ENCODE results near the gene SRSF10.
"Not testable (repeated sequence)": the region's sequence is repeated elsewhere in the genome, so short reads cannot be mapped to it uniquely, and the experiment has no call there.

SRSF10 gene

DNA sequence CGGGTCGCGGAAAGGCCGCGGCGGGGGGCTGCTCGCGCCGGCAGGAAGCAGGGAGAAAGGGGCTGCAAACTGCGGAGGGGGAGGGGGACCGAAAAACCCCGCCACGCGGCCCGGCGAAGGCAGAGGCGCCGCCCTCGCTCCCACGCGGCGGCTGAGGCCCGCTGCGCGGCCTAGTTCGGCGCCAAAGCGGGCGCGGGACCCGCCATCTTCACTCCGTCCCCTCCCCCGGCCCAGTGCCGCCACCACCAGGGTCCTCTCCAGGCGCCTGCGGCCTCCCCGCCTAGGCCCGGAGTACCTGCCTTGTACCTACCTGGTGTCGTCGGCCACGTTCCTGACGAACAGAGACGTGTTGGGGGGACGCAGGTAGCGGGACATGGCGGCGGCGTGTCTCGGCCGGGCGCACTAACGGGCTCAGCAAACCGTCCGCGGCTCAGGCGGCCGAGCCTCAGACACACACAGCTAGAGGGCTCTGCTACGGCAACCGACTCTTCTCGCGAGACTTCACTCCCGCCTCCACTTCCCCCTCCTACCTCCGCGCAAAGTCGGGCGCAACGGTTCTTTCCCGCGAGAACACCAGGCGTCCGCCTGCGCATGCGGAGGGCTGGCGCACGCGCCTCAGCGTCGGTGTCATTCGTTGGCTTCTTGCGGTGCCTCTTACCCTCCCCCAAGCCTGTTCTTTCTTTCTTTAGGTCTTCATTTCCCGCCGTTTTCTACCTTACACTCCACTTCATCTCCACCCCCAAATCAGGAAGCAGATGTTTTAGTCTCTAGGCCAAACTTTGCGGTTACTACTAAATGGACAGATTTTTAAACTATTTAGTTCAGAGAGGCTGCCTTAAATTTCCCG is at the start of gene SRSF10:
TSS of gene SRSF10 (minus strand) at position 447 of the 847 bp plus-strand sequence. CDS start at position 375, 72 bp downstream.
- peak; percentile 95 to 98 (median 96) for DNase-seq (ENCODE audit: low read depth in 2 of 3, low spot score in 1 of 3)

DNA sequence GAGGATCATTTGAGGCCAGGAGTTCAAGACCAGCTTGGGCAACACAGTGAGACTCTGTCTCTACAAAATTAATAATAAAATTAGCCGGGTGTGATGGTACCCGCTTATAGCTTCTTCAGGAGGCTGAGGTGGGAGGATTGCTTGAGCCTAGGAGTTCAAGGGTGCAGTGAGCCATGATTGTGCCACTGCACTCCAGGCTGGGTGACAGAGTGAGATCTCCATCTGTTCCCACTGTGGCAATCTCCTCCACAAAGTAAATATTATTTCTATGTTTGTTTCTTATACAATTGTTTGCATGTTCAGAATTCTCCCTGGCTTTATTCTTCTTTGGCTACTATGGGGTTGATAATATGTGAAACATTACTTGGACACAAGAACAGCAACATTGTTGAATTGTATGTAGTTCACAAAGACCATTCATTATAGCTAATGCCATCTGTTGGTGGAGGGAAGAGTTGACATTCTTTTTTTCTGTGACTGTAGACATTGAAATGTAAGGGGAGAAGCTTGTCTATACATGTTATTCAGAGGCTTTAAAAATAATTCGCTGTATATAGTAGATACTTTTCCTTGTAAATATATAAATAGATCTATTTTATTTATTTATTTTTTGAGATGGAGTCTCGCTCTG is 47.8 kb upstream of the SRSF10 start:
- DNase-seq (ENCODE audit: low read depth in 2 of 3, low spot score in 1 of 3), result no peak

DNA sequence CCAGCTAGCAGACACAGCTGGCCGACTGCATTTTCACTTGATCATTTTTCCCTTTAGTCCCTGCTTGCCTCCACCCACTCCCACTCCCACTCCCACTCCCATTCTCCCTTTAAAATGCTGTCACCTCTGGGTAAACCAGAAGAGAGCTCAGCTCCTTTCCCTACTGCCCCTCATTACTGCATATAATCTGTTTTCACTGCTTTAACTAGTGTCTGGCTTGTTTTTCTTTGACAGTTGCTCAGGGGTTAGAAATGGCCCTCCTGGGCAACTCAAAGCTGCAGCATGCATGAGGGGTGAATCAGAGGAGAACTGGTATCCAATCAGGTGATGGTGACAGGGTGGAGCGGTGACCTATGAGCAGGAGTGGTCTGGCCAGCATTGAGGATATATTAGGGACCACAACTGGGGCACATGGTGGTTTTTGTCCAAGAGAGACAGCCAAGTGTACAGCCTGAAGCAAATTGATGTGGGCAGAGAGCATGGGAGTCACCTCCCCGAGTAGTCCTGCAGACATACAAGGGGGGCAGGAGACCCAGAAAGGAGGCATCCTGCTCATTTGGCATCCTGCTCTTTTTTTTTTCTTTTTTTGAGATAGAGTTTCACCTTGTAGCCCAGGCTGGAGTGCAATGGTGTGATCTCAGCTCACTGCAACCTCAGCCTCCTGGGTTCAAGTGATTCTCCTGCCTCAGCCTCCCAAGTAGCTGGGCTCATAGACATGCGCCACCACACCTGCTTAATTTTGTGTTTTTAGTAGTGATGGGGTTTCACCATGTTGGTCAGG is 42.6 kb upstream of the SRSF10 start:
- DNase-seq (ENCODE audit: low read depth in 2 of 3, low spot score in 1 of 3), result no peak

DNA sequence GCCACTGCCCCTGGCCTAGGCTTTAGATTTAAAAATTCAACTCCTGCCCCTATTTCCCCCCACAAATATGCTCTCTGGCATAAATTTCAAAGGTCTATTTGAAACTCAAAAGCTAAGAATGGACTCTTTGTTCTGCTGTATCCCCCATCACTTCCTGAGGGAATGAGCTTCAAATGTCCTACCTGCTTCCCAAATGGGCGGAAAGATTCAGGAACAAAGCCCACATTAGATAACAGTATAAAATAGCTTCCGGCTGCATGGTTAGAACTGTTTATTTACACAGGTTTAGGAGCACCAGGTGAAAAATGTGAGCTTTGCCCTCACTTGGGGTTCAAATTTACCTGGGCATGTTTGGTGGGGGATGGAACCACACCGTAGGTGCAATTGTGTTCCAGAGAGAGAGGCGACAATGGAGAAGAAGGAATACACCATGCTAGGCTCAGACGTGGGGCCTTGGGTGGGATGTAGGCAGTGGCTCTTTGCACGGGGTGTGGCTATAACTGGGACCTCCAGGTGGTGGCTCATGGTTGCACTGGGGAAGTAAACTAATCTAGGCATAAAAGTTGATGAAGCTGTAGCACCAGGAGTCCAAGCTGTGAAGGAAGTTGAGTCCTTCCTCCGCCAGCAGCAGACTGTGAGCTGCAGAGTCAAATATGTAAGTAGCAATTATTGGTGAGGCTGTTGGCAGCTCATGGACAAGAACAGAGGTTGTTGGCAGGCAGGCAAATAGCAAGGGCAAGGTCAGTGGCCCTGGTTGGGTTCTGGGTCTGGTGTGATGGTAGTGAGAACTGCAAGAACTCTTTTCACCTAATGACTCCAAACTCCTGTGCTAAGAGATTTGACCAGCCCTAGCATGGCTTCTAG is 41.5 kb upstream of the SRSF10 start:
- DNase-seq (ENCODE audit: low read depth in 2 of 3, low spot score in 1 of 3), result no peak

DNA sequence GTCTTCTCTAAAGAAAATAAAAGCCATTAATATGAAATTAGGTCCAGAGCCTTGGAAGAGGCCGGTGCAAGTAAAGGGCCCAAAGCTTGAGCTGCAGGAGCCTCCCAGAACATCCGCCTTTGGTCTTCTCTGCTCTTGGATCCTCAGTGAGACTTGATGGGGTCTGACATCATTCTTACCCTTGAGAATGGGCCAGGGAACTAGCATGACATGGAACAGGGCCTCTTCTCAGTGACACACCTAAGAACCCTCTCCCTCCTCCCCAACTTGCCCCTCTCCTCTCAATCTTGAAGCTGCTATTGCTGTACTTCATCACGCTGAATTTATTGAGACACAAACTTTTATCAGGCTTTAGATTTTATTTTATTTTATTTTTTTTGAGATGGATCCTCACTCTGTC is 40.3 kb upstream of the SRSF10 start:
- DNase-seq (ENCODE audit: low read depth in 2 of 3, low spot score in 1 of 3), result no peak

DNA sequence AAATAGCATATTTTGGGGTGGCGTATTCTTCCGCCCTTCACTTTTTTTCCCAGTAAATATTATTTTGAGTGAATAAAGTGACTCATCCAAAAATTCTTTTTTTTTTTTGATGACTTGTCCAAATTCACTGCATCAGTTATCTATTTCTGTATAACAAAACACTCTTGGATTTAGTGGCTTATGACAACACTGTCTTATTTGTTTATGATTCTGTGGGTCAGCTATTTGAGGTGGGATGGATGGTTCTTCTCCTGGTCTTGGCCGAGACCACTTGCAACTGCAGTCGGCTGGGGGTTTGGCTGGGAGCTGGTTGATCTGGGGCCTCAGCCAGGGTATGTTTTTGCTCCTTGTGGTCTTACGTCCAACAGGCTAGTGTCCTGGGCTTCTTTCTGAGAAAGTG is 39.9 kb upstream of the SRSF10 start:
- DNase-seq (ENCODE audit: low read depth in 2 of 3, low spot score in 1 of 3), result no peak

DNA sequence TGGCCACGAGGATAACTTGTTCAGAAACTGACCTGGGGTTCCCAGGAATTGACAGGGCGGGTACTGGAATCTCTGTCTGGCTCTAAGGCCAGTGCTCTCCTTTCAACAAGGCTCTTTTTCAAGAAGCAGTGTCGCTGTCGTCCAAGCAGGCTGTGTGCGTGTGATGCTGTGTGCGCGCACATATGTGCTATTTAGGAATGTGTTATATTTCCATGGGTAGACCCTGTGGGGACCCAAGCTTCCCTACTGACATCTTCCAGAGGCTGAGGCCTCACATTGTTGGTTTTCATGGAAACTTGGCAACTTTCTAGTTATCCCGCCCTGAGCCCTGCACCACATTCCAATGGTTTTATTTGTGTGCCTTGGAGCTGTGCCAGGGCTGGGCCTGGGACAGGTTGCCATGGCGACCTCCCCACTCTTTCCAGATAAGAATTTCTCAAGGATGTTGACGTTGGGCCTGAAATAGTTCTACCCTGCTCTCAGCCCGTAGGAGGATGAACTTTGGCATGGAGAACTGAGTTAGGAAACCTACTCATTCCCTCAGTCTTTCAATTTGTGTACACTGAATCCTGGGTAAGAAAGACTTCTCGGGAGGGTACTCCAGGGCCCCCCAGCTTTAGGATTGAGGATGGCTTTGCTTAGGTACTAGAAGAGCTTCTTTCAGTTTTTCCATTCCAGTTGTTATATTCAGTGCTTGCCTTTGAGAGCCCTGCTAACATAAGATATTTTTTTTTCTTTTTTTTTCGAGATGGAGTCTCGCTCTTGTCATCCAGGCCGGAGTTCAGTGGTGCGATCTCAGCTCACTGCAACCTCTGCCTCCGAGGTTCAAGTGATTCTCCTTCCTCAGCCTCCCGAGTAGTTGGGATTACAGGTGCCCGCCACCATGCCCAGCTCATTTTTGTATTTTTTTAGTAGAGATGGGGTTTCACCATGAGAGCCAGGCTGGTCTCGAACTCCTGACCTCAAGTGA is 38.8 kb upstream of the SRSF10 start:
- DNase-seq (ENCODE audit: low read depth in 2 of 3, low spot score in 1 of 3), result no peak

DNA sequence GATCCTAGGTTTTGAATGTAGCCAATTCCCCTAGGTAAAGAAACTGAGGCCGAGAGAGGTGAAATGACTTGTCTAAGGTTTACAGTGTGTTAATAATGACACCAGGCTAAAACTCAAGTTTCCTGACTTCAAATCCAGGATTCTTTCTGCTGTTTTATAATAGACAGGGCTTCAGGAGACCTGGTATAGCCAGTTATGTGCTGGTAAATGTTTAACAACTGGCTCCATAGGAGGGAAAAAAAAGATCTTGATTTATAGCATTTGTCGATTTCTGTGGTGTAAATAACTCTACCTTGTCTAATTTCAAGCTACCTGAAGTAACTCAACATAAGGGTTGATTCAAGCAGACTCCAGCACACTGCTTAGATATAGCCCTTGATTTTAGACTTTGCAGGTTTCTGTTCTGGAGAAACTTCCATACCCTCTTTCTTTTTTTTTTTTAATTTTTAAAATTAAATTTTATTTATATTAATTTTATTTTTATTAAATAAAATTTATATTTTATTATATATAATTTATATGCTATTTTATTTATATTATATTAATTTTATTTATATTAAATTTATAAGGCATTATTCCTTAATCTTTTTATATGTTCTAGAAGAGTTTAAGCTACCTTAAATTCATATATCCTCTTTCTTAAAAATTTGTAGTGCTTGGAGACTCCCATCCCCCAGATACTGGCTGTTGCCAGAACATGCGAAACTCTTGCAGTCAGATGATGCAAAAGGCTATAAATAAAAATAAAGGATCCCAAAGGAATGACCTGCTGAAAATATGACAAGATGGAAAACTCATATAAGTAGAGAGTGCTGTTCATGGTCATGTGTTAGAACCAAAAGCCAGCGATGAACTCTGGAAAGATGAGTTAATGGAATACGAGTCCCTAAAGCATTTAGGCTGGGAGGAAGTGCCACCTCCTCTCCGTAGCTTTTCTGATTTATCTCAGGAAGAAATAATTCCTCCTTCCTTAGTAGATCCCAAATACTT is 35.4 kb upstream of the SRSF10 start:
- DNase-seq (ENCODE audit: low read depth in 2 of 3, low spot score in 1 of 3), result no peak

DNA sequence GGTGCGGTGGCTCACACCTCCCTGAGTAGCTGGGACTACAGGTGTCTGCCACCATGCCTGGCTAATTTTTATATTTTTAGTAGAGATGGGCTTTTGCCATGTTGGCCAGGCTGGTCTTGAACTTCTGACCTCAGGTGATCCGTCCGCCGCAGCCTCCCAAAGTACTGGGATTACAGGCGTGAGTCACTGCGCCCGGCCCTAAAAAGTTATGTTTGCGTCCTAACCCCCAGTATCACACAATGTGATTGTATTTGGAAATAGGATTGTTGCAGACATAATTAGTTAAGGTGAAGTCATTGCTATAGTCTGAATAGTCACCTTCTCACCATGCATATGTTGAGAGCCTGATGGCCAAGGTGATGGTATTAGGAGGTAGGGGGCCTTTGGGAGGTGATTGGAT is 32.8 kb upstream of the SRSF10 start:
- not testable (repeated sequence) for DNase-seq (ENCODE audit: low read depth in 2 of 3, low spot score in 1 of 3)

DNA sequence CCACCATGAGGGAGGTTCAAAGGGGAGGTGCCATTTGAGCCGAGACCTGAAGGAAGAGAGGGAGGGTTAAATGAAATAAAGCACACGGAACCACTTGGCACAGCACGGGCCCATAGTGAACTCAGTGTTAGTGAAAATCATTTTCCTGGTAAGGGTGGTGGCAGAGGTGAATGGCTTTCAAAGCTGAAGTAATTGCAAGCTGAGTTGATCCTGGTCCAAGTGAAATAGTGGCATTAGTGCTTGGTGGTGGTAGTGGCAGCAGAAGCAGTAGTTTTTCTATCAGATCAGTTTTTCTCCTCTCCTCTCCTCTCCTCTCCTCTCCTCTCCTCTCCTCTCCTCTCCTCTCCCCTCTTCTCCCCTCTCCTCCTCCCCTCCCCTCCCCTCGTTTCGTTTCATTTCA is 30.5 kb upstream of the SRSF10 start:
- no peak for DNase-seq (ENCODE audit: low read depth in 2 of 3, low spot score in 1 of 3)

DNA sequence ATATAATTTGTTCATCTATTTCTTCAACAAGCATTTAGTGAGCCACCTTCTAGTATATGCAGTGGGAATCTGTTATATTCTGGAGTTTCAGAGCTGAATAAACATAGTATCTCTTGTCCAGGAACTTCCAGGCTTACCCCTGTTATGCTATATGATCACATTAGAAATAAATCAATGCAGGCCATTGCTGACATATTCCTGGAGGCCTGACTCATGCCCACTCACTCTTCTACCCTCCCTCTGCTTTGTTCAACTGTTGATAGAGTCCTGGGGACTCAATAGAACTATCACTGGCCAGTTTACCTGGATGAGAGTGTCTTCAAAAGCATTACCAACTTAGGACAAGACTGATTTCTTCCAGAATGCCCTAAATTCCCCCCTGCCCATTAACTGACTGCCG is 29.3 kb upstream of the SRSF10 start:
- DNase-seq (ENCODE audit: low read depth in 2 of 3, low spot score in 1 of 3), result no peak

DNA sequence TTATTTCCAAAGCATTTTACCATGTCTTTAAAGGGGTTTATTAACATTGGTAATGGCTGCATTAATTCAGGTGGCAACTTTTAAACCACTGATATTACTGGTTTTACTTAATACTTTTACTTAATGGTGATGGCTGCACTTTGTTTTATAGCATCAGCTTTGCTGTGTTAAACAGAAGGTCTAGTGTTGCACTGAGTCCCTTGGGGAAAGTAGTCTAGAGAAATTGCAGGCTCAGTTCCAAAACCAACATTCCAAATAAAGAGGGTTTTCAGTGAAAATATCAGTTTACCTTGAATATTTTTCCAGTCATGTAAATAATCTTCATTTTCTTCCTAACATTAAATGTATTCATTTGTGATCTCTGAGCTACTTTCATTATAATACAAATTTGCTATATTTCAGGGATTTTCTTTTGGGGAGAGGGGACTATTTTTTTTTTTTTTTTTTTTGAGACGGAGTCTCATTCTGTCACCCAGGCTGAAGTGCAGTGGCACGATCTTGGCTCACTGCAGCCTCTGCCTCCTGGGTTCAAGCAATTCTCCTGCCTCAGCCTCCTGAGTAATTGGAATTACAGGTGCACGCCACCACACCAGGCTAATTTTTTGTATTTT is 28.6 kb upstream of the SRSF10 start:
- not testable (repeated sequence) for DNase-seq (ENCODE audit: low read depth in 2 of 3, low spot score in 1 of 3)

DNA sequence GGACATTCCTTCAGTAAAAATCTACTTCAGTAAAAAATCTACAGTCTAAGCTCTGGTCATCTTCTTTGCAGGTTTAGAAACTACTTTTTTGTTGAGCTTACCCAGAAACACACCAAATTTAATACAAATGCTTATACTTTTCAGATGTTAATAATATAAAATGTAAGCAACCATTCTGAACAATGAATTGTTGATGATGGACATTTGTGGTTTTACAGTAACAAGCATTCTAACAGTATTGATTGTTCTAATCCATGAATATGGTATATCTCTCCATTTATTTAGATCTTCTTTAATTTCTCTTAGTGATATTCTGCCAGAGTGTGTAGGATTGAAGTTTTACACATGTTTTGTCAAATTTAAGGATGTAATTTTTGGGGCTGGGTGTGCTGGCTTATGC is 27.0 kb upstream of the SRSF10 start:
- DNase-seq (ENCODE audit: low read depth in 2 of 3, low spot score in 1 of 3), result no peak

DNA sequence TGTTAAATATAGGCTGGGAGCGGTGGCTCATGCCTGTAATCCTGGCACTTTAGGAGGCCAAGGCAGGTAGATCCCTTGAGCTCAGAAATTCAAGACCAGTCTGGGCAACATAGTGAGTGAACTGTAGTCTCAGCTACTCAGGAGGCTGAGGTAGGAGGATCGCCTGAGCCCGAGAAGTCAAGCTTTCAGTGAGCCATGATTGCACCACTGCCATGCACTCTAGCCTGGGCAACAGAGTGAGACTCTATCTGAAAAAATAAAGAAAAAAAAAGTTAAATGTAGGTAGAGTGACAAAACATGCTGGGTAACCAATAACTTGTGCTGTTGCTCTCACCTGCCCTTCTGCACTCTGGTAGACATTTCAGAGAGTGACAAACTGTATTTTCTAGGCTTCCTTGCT is 25.0 kb upstream of the SRSF10 start:
- no peak for DNase-seq (ENCODE audit: low read depth in 2 of 3, low spot score in 1 of 3)

DNA sequence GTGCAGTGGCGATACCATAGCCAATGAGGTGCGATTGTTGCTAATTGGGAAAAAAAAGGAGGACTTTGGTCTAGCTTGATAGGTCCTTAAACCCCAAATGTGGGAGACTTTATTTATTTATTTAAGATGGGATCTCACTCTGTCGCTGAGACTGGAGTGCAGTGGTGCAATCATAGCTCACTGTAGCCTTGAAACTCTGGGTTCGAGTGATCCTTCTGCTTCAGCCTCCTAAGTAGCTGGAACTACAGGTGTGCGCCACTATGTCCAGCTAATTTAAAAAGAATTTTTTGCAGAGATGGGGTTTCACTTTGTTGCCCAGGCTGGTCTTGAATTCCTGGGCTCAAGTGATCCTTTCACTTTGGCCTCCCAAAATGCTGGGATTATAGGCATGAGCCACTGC is 24.0 kb upstream of the SRSF10 start:
- DNase-seq (ENCODE audit: low read depth in 2 of 3, low spot score in 1 of 3), result no peak

DNA sequence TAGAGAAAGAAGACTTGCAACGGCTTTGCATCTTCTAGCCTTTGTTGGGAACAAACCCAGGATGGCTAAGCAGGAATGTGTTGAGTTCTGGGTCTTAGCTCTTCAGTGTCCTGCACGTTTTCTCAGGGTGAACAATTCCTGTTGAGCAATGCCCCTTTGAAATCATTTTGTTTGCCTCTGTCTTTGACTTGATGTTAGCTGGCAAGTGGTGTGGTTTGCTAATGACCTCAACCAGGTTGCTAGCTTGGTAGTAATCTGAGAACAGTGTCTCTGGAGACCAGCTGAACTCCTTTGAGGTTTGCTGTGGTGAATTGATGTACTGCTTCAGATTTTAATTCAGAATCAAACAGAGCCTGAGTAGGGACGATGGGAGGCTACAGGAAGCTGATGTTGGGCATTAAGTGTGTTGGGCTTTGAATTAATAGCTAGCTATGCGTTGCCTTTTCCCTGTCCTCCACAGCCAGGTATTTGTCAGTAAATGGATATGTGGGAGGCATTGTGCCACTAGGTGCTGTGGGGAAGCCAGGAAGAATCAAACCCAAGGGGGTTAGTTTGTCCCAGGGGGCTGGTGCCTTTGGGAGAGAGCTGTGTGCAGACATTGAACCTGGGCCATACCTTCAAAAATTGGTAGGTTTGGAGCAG is 23.3 kb upstream of the SRSF10 start:
- no peak for DNase-seq (ENCODE audit: low read depth in 2 of 3, low spot score in 1 of 3)

DNA sequence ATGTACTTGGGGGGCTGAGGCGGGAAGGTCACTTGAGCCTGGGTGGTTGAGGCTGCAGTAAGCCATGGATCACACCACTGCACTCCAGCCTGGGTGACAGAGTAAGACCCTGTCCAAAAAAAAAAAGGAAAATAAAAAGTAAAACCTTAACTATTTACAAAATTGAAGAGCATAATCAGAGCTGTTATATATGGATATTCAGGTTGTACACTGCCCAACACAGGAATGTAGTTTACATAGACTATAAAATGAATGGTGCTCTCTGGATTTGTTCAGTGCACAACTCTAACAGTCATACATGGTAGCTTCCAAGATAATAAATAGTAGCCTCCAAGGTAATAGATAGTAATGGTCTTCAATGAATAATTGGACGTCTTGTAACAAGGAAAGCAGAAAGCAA is 22.6 kb upstream of the SRSF10 start:
- DNase-seq (ENCODE audit: low read depth in 2 of 3, low spot score in 1 of 3), result no peak

Data from stimulated activated CD4-positive, alpha-beta T cell treated with anti-CD3 and anti-CD28 coated beads, Interleukin-12 subunit alpha, Interleukin-12 subunit beta, amount 100 ng/mL, for 48 hours (primary cell).